HepG2 (cell line): ENCODE results near the gene MYO1C. TPM values are rescaled to one million over a fixed set of nuclear protein-coding genes. Genes with fewer than 3 reads are reported as not detected.

ENCODE experiments used
- CREB3 ChIP-seq: sonication (generic); formaldehyde crosslinking; IDR thresholded peaks from 2 replicates; pipeline ENCODE4 v1.5.0; 2020; ENCODE audit warnings: missing genetic modification reagents
- DDIT3 ChIP-seq: sonication (generic); formaldehyde crosslinking; IDR thresholded peaks from 2 replicates; pipeline ENCODE4 v1.4.0; 2020; ENCODE audit warnings: mild to moderate bottlenecking, missing genetic modification reagents
- E2F1 ChIP-seq: sonication (generic); formaldehyde crosslinking; IDR thresholded peaks from 2 replicates; pipeline ENCODE4 v1.5.0; 2020; ENCODE audit warnings: missing genetic modification reagents
- FOXA3 ChIP-seq: IDR thresholded peaks from 2 replicates; pipeline ENCODE4 v1.6.1; 2016; ENCODE audit warnings: missing genetic modification reagents, missing compliant biosample characterization
- GABPB1 ChIP-seq: IDR thresholded peaks from 2 replicates; pipeline ENCODE4 v1.6.1; 2016; ENCODE audit warnings: mild to moderate bottlenecking, missing genetic modification reagents, moderate library complexity, missing compliant biosample characterization
- HINFP ChIP-seq: sonication (generic); formaldehyde crosslinking; IDR thresholded peaks from 2 replicates; pipeline ENCODE4 v1.4.0; 2020; ENCODE audit warnings: low read depth, mild to moderate bottlenecking, missing genetic modification reagents
- NR2C2 ChIP-seq: sonication (generic); formaldehyde crosslinking; IDR thresholded peaks from 2 replicates; pipeline ENCODE4 v1.4.0; 2020; ENCODE audit warnings: missing genetic modification reagents, mild to moderate bottlenecking, moderate library complexity, borderline replicate concordance
- POLR2AphosphoS5 ChIP-seq: IDR thresholded peaks from 2 replicates; pipeline ENCODE4 v1.6.1; 2012; ENCODE audit warnings: low read depth, low read length
- TARDBP ChIP-seq: sonication (generic); formaldehyde crosslinking; IDR thresholded peaks from 2 replicates; pipeline ENCODE4 v1.8.0; 2022; ENCODE audit warnings: mild to moderate bottlenecking, missing genetic modification reagents
- ZNF18 ChIP-seq: sonication (generic); formaldehyde crosslinking; IDR thresholded peaks from 2 replicates; pipeline ENCODE4 v1.8.0; 2022; ENCODE audit warnings: mild to moderate bottlenecking, missing genetic modification reagents; ENCODE audit not compliant: insufficient replicate concordance
- ZNF33B ChIP-seq: sonication (generic); formaldehyde crosslinking; IDR thresholded peaks from 2 replicates; pipeline ENCODE4 v1.5.1; 2020; ENCODE audit warnings: mild to moderate bottlenecking, missing genetic modification reagents
- ZNF407 ChIP-seq: sonication (generic); formaldehyde crosslinking; IDR thresholded peaks from one replicate; pipeline ENCODE4 v1.5.1; 2020; ENCODE audit warnings: mild to moderate bottlenecking, missing genetic modification reagents; ENCODE audit errors: not compliant biosample characterization
- ZNF644 ChIP-seq: IDR thresholded peaks from 2 replicates; pipeline ENCODE4 v1.6.1; 2016; ENCODE audit warnings: low read depth
- ZNF709 ChIP-seq: sonication (generic); formaldehyde crosslinking; IDR thresholded peaks from 2 replicates; pipeline ENCODE4 v1.5.0; 2020; ENCODE audit warnings: mild to moderate bottlenecking, missing genetic modification reagents
- polyA plus RNA-seq, 8 experiments: library from polyadenylated mRNA; depleted of rRNA in 3 of 8; stranded (reverse) in 7 of 8; unstranded in 1 of 8; fragments of >200 nt; fragmentation: Illumina TruSeq in 4 of 8; extraction: Trizol in 4 of 8; gene quantifications; 2 replicates each; pipeline versions ENCODE4 v1.2.1 to v1.2.3, GENCODE V29; 2011 to 2016; ENCODE audit warnings: low read depth in 4 of 8, missing spikeins in 1 of 8, mixed read lengths in 1 of 8; ENCODE audit not compliant: insufficient read depth in 1 of 8
- total RNA-seq, 5 experiments: library from RNA; depleted of rRNA; stranded (reverse); fragments of >200 nt; fragmentation: Illumina TruSeq; extraction: Trizol; gene quantifications; 2 replicates each; pipeline ENCODE4 v1.2.3, GENCODE V29; 2016; ENCODE audit warnings: low read depth in 1 of 5

The MYO1C gene
- total and polyA plus RNA-seq, 2 of the 13 experiments (the other 11 are each of a cell fraction or from before 2014, with no cell fraction given) = 22.7 to 40.8 TPM

GRCh38 chr17:1516388-1517161 is 24.1 kb upstream of the MYO1C start, which contains the start of gene INPP5K (continued):
- TF ChIP-seq CREB3 (CRISPR knock-in tag) (0 out of 2 replicates have a peak, but pooled peaks have one; percentile 69), NR2C2 (peak; percentile 76), ZNF644 (CRISPR knock-in tag) (no peak), E2F1 (CRISPR knock-in tag) (peak; percentile 92), POLR2AphosphoS5 (peak; percentile 87), GABPB1 (CRISPR knock-in tag) (peak; percentile 96), DDIT3 (CRISPR knock-in tag) (no peak), TARDBP (CRISPR knock-in tag) (peak; percentile 12), ZNF33B (no peak), ZNF709 (CRISPR knock-in tag) (peak; percentile 22; the same call in 1 of the 2 replicates), FOXA3 (CRISPR knock-in tag) (peak; percentile 38), ZNF18 (CRISPR knock-in tag) (peak; percentile 43), ZNF407 (CRISPR knock-in tag) (no peak), HINFP (CRISPR knock-in tag) (peak; percentile 87)
